Stimulated activated CD8-positive, alpha-beta memory T cell treated with anti-CD3 and anti-CD28 coated beads, Interleukin-2, amount 100 ng/mL, for 1 hour (primary cell): ENCODE measurements around the gene DNAI2.
"Not testable (repeated sequence)": the region's sequence is repeated elsewhere in the genome, so short reads cannot be mapped to it uniquely, and the experiment has no call there.

Source experiments
- DNase-seq, 2 donors: peaks; one replicate each; pipeline ENCODE4 v3.0.0-alpha.2; 2020; ENCODE audit warnings: low read depth in 2 of 2

Gene DNAI2

DNA sequence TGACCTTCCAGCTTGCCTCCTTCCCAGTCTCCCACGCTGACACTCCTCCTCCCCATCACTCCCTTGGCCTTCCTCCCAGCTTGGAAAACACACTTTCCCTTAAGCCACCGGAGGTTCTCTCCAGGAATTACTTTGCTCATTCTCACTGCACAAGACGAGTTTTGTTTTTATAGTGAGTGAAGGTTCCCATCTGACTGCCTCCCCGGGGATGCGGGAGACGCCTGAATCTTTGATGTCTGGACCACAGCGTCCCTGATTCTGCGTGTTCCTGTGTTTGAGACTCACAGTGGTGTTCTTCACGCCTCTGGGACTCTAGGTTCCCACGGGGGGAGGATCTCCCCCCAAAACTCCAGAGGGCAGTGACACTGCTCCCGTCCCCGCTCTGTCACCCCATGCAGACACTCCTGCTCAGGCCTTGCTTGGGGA, 2.0 kb downstream of the DNAI2 start:
- DNase-seq: no peak

DNA sequence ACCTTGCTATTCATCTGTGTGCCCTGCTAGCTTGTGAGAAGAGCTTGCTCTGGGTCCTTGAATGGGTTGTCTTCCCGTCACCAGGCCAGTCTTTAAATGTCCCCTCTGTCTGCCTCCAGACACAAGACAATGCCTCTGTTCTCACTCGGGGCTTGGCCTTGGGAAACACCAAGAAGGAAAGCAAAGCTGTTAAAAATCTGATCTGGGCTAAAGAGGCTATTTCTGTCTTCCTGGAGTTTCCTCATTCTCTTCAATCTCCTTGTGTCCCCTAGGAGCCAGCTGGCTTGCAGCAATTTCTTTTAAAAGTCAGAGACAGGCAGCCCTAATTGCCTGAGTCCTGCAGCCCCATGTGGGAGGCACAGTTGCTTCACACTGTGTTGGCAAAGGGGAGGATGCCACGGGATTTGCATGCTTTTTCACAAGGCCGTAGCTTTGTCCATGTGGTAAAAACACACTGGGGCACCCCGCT, 2.5 kb downstream of the DNAI2 start:
- DNase-seq: no peak

DNA sequence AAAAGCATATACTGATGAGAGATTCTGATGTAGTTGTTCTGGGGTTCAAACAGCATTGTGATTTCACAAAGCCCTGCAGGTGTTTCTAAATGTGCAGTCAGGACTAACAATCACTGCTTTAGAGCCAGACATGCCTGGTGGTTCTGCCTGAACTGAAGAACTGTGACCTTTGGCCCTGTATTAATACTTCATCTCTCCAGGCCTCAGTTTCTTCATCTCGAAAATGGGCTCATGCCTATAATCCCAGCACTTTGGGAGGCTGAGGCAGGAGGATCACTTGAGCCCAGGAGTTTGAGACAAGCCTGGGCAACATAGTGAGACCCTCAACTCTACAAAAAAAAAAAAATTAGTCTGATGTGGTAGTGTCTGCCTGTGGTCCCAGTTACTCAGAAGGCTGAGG, 3.9 kb downstream of the DNAI2 start:
- DNase-seq: no peak

DNA sequence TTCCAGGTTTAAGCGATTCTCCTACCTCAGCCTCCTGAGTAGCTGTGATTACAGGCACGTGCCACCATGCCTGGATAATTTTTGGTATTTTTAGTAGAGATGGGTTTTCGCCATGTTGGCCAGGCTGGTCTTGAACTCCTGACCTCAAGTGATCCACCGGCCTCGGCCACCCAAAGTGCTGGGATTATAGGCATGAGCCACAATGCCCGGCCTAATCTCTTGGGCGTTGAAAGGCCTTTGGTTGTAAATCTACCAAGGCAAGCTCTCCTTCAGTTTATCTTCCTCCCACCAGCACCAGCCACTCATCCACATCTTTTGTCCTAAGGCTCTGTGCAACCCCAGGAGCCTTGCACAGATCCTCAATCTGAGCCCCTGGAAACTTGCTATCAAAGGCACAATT, 5.6 kb downstream of the DNAI2 start:
- not testable (repeated sequence) for DNase-seq

DNA sequence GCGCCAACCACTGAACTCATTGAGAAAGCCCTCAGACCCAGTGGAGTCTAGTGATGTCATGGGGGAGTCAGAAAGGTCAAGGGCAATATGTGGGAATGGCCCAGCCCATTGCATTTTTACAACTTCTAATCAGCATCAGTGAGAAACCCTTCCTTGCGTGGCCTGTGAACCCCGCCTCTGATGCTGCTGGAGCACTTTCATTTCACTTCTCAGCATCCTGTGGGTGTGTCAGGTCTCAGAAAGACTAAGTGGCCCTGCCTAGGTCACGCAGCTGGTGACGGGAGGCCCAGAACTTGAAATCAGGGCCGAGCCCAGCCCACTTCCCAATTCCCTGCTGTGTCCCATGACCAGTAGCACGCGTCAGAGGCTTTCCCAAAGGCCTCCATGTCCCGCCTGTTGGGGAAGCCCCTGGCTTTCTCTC, 6.1 kb downstream of the DNAI2 start:
- DNase-seq: peak; percentile 23 to 34

DNA sequence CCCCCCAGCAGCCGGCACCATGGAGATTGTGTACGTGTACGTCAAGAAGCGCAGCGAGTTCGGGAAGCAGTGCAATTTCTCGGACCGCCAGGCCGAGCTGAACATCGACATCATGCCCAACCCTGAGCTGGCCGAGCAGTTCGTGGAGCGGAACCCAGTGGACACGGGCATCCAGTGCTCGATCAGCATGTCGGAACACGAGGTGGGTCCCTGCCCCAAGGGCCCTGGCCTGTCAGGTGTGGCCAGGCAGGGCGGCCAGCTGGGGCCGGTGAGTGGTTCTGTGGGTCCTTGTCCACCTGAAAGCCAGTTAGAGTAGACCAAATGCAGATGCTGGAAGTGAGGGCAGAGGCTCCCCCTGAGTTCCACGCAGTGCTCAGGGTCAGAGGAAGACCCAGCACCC, 7.8 kb downstream of the DNAI2 start:
- no peak for DNase-seq

DNA sequence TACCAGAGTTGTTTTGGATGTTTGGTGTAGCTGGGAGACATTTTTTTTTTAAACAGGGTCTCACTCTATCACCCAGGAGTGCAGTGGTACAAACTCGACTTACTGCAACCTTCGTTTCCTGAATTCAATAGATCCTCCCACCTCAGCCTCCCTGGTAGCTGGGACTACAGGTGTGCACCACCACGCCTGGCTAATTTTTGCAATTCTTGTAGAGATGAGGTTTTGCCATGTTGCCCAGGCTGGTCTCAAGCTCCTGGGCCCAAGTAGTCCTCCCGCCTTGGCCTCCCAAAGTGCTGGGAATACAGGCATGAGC, 8.2 kb downstream of the DNAI2 start:
- DNase-seq: not testable (repeated sequence)

DNA sequence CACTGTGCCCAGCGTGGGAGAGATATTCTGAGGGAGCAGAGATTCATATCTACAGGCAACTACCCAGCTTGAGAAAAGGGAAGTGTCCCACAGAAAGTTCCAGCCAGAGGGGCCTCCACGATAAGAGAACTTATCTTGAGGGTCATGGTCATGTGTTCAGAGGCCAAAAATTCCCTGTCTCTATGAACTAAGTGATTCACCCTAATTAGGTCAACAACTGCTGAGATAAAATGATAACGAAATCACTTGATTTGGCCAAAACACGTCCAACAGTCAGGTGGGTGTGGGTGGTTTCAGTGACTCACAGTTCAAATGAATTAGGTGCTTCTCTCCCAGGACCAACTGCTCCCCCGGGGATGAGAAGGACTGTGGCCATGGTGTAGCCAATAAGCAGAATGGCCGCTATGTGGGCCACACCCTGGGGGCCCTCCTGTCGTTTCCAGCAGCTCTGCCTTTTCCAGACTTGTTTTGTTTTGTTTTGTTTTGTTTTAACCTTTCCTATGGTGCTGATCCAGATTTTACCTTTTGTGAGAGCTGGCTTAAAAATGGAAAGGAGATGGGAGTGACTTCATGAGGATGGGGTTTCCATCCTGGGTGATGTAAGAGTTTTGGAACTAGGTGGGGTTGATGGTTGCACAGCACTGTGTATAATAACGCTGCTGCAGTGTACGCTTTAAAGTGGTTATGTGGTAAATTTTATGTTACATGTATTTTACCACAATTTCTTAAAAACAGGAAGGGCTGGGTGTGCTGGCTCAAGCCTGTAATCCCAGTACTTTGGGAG, 8.7 kb downstream of the DNAI2 start:
- DNase-seq: no peak

DNA sequence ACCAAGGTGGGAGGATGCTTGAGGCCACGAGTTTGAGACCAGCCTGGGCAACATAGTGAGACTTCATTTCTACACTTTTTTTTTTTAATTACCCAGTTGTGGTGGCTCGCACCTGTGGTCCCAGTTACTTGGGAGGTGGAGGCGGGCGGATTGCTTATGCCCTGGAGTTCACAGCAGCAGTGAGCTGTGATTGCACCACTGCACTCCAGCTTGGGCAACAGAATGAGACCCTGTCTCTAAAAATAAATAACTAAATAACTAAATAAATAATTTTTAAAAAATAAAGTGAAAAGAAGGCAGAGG, 9.3 kb downstream of the DNAI2 start:
- DNase-seq: no peak

DNA sequence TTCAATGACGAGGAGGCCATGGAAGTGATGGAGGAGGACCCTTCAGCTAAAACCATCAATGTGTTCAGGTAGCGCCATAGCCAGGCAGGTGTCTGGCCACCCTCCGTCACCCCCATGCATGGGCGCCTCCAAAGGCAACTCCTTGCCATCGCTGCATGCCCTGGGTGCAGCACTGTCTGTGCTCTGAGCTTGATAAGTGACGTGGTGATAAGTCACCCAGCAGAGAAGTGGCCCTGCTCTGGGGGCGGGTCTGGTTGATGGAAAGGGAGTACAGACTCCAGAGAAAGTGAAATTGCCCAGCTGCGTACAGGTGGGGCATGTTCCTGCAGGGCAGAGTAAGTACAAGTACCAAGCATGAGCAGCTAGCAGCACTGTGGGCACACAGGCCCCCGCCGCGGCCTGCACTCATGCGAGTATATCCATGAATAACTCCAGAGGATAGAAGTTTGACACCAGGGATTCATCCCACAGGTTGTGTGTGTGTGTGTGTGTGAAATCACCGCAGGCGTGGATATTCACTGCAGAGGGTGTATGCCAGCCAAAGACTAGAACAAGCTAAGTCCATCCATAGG, 13.1 kb downstream of the DNAI2 start:
- no peak for DNase-seq

DNA sequence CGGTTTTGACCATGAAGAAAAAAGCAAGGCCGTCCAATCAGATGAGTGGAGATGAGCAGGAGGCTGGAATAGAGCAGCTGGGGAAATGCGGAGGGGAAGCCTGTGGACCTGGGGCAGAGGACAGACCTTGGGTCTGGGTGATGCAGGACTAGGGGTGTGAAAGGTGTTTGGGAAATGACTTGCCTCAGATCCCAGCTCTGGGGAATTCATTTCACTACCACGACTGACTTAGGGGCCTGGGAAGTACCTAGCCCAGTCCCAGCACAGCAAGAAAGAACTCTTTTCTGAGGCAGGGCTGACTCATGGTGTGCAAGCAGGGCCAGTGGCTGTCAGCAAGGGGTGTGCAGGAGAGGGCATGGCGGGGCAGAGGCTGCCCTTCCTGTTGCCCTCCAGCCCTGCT, 14.8 kb downstream of the DNAI2 start:
- no peak for DNase-seq

DNA sequence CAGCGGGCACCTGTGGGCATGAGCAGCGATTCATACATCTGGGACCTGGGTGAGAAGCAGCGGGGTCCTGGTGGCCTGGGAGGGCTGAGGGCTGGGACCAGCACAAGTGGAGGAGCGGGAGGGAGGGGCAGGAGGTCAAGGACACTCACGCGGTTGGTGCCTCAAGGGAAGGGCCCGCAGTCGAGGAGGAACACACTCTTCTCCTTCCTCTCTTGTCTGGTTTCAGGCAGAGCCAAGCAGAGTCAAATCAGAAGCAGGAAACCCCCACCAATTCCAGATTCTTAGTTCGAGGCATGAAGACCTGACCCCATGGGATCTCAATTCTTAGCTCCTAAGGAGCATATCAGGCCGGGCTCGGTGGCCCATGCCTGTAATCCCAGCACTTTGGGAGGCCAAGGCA, 15.7 kb downstream of the DNAI2 start:
- DNase-seq: no peak

DNA sequence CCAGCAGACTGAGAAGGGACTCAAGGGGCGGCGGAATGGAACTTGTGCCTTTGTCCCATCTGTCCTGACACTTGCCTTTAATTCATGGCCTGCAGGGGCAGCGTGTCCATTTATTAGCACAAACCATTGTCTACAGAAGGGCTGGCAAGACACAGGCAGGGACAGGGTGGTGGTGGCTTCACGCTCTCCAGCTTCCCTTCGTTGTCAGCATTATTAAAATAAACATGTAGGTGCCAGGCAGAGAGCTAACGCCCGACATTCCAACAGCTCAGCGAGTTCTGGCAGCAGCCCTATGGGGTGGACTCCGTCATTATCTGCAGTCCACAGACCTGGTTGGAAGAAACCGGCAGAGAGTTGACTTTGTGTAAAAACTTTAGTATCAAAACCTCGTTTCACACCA, 16.3 kb downstream of the DNAI2 start:
- DNase-seq: no peak

DNA sequence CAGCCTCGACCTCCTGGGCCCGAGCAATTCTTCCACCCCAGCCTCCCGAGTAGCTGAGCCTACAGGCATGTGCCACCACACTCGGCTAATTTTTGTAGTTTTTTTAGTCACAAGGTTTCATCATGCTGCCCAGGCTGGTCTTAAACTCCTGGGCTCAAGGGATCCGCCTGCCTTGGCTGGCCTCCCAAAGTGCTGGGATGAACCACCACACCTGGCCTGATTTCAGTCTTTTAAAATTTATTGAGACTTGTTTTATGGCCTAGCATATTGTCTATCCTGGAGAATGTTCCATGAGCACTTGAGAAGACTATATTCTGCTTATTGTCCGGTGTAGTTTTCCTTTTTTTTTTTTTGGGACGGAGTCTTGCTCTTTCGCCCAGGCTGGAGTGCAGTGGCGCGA, 18.5 kb downstream of the DNAI2 start:
- DNase-seq: no peak

DNA sequence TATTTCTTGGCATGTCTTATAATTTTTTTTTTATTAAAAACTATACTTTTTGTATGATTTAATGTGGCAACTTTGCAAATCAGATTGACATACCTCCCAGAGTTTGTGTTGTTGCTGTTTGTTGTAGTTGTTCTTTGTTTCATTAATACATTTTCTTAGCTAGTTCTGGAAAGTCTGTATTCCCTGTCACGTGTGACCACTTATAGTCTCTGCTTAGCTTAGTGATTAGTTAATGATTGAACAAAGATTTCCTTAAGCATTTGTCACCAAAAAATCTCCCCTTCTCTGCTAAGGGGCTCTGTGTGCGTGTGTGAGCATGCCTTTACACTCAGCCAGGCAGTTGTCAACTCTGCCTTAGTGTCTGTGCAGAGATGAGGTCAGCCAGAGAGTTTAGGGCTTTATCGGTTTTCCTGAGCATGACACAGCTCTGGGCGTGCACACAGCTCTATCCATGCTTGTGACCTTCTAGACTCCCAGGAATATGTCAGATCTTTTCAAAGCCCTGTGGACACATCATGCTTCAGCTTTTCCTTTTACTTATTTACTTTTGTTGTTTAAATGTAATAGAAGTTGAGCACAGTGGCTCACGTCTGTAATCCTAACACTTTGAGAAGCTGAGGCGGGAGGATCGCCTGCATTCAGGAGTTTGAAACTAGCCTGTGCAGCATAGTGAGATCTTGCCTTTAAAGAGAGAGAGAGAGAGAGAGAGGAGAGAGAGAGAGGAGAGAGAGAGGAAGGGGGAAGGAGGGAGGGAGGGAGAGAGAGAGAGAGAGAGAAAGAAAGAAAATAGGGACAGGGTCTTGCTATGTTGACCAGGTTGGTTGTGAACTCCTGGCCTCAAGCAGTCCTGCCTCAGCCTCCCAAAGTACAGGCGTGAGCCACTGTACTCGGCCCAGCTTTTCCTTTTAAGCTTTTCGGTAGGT, 21.9 kb downstream of the DNAI2 start:
- no peak for DNase-seq

DNA sequence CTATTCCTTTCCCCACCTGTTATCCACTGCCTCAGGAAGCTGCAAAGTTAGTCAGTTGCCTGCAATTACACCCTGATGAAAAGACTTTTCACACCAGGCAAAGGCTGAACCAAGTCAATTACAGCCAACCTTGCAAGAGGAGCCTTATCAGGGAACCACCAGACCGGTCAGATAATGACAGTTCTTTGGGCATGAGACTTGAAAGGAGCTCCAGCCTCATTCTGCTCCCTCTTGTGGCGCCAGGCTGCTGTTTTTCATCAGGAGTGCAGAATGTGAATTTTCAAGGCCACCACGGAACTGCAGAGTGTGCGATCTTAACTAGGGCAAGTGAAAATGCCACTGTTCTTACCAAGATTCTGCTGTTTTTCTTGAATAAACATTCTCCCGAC, 22.5 kb downstream of the DNAI2 start:
- DNase-seq: no peak

DNA sequence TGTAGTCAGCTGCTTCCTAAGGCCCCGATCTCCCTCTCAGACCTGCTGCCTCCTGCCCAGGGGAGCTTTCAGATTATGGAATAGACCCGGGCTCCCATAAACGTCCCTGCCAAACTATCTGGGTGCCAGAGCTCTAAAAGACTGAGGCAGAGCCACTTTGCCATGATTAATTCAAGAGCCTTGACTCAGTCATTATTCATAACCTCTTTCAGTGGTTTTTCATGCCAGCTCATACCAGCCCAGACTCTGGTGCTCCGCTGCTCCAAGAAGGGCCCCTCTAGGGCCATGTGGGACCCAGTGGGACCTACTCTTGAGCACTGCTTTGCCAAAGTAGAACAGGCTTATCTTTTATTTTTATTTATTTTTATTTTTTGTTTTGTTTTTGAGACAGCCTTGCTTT, 23.9 kb downstream of the DNAI2 start:
- no peak for DNase-seq

DNA sequence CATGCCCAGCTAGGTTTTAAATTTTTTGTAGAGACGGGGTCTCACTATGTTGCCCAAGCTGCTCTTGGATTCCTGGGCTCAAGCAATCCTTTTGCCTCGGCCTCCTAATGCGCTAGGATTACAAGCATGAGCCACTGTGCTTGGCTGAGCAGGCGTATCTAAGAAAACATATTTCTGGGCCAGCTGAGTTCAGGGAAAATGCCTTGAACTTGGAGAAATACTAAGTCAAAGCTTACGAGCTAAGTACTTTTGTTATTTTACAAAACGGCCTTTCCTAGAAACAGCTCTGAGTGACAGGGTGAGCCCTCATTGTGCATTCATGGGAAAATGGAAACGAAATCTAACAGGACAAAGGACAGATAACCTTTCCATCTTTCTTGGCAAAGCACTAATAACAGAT, 24.7 kb downstream of the DNAI2 start:
- DNase-seq: no peak

DNA sequence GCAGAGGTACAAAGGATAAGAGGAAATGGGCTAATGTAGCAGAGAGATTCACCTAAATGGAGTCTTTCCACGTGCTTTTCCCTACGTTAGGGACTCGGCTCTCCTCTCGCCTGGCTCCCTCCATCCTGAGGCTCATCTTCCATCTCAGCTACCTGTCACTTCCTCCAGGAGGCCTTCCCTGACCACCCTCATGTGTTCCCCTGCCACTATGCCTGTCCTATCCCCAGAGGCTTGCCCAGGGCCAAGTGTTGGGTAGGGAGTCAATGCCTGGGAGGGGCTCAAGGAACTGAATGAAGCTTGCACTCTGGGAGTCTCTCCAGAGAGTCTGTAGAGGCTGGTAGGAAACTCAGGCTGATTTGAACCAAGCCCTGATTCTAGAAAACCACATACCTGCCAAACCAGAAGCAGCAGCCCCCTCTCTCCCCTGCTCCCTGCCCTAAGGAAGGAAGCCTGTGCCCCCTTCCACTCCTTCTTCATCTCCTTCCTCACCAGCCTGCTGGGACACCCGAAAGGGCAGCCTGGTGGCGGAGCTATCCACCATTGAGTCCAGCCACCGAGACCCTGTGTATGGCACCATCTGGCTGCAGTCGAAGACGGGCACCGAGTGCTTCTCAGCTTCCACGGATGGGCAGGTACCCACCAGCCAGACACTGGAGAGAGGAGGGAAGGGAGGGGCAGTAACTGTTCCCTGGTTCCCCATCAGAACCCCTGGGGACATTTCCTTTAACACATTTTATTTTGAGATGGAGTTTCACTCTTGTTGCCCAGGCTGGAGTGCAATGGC, 25.4 kb downstream of the DNAI2 start:
- DNase-seq: no peak

DNA sequence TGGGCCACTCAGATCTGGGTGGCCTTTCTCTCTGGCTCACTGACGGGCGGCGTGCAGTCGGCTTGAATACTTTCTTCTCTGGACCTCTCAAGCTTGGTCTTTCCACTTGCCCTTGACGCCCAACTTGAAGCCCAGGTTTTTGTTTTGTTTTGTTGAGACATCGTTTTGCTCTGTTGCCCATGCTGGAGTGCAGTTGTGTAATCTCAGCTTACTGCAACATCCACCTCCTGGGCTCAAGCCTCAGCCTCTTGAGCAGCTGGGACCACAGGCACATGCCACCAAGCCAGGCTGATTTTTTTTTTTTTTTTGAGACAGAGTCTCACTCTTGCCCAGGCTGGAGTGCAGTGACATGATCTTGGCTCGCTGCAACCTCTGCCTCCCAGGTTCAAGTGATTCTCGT, 29.3 kb downstream of the DNAI2 start:
- DNase-seq: no peak

DNA sequence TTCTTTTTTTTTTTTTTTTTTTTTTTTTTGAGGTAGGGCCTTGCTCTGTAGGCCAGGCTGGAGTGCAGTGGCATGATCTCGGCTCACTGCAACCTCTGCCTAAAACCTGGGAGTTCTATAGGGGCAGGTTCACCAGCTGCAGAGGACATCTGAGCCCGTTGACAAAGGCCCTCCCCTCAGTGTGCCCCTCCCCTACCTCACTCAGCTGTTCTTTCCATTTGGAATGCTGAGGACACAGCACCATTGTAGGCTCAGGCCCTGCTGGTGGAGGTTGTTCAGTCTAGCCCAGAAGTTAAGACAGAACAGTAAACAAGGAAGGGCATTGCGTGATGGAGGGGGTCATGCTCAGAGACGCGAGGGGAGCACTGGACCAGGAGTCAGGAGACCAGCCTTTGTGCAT, 30.1 kb downstream of the DNAI2 start:
- no peak for DNase-seq
